Kidney capillary endothelial cell (primary cell): ENCODE results near the gene VAMP2.

Experiments
- DNase-seq: peaks from one replicate; pipeline ENCODE4 v3.0.0-alpha.2; 2018; ENCODE audit warnings: low spot score

The VAMP2 gene, protein sequence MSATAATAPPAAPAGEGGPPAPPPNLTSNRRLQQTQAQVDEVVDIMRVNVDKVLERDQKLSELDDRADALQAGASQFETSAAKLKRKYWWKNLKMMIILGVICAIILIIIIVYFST

DNA sequence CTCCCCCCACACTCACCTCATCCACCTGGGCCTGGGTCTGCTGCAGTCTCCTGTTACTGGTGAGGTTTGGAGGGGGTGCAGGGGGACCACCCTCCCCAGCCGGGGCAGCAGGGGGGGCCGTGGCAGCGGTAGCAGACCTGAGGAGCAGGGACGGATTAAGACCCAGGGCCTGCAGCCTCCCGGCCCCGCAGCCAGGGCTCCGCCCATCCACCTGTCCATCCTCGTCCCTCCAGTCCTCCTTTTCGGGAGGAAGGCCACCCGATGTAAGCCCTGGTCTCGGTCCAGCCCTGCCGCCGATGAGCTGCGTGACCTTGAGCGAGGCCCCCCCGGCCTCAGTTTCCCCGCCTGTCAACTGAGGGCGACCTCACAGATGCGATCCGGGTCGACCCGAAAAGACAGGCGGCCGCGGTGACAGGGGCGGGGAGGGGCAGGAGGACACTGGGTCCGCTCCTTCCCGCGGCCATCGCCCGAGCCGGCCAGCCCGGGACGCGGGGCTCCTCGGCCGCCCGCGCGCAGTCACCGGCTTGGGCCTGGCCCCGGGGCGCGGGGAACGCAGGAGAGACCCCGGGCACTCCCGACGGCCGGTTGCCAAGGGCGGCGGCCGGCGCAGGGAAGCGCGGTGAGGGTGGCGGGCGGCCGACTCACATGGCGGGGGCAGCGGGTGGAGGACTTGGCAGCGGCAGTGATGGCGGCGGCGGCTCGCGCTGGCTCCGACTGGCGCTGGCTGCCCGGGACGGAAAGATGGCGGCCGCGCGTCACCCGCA, at the start of gene VAMP2:
VAMP2 (minus strand) TSS at position 716 of the 764 bp plus-strand sequence; CDS start at position 647, 69 bp downstream.
- DNase-seq = no peak

GRCh38 chr17:8210761-8211458, 48.2 kb upstream of the VAMP2 start:
- DNase-seq = no peak

GRCh38 chr17:8209907-8210760, 47.4 kb upstream of the VAMP2 start, which contains the start of gene AURKB:
Gene AURKB, minus strand, starts transcription at chr17:8210575. Its CDS starts 351 bp downstream, at chr17:8210224.
- peak; percentile 95 for DNase-seq

DNA sequence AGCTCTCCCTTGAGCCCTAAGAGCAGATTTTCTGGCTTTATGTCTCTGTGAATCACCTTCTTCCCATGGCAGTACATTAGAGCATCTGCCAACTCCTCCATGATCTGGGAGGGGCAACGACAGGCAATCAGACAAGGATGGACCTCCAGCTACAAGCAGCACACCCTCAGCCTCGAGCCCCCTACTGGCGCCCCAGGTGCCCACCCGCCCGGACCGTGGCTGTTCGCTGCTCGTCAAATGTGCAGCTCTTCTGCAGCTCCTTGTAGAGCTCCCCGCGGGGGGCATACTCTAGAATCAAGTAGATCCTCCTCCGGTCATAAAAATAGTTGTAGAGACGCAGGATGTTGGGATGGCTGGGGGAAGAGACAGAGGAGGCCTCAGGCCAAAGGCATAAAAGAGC, 43.8 kb upstream of the VAMP2 start:
- no peak for DNase-seq

GRCh38 chr17:8204761-8205555, 42.2 kb upstream of the VAMP2 start:
- no peak for DNase-seq

GRCh38 chr17:8192070-8192815, 29.5 kb upstream of the VAMP2 start:
- DNase-seq = peak; percentile 79

- no peak for DNase-seq
Observed at GRCh38 chr17:8190506-8190905, 27.8 kb upstream of the VAMP2 start.

GRCh38 chr17:8189711-8190477, 27.1 kb upstream of the VAMP2 start, which contains the start of gene BORCS6:
Gene BORCS6, minus strand, starts transcription at chr17:8190180. Its CDS starts 40 bp downstream, at chr17:8190140.
- DNase-seq = peak; percentile 99

DNA sequence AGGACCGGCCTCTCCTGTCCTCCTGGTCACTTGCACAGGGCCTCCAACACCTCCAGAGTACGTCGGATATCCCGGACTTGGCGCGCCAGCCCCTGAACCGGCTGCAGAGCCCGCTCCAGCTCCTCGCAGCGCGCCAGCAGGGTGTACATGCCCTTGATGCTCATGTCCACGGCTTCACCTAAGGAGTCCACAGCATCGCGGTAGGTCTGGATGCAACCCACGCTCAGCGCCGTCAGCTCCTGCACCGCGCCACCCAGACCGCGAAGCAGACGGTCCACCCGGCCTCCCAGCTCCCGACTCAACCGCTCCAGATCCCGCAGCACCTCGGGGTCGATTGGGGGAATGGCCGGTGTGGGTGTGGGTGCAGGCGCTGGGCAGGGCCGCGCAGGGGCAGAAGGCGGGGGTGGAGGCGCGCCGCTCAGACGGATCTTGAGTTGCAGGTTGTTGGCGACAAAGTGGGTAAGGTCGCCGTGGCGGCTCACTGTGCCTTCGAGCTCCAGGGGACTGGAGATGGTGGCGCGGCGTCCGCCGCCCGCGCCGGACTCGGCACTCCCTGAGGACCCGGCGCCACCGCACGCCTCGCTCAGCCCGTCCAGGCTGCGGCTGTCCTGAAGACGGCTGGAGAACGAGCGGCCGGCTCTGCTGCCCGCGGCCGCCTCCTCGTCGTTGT, 26.4 kb upstream of the VAMP2 start:
- no peak for DNase-seq

DNA sequence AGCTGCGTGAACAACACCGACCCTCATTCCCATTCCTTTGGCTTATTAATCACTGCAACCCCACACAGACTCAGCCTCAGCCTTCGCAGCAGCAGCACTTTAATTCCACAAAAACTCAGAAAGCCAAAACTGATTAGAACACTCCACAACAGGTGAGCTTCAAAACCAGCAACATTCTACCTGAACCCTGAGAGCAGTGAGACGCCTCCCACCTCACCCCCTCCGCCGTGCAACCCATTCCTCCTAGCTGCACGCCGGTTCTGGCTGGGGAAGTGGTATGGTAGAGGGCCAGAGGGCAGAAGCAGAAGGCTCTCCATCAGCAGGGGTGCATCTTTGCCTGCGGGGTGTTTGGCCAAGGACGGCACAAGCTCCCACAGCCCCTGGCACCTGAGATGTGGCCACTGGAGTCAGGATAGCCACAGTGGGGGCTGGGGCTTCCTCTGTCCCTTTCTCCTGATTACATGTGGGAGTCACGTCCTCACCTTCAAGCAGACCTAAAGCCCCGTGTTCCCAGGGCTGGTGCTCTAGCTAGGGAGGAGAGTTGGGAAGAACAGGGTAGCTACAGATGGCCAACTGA, 25.6 kb upstream of the VAMP2 start:
- no peak for DNase-seq

DNA sequence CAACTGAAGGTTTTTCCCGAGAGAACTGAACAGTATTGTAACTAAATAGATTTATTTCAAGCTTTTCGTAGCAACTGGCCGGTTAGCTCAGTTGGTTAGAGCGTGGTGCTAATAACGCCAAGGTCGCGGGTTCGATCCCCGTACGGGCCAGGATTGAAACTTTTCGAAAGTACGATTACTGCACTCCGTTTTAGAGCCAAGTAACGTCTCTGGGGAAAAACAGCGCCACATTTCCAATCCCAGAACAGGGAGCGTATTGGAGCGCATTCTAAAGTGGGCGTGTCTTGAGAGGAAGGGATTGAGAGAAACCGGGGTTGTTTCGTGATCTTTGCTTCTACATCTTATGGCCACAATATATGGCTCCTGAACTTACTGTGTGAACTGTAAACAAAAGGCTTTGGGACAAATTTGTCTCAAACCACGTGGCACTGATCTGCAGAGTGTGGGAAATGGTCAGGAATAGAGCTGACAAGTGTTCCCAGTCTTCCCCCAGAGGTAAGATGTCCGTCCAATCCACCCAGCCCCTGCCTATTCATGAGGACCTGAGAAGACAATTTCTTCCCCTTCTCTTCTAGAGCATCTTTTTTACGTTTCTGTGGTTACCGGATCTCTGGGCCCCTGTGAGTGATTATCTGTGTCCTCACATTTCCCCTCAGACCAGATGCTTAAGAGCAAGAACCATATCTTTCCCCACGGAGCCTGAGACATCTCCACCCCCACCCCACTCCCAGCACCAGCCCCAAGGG, 24.9 kb upstream of the VAMP2 start:
- DNase-seq = peak; percentile 99

DNA sequence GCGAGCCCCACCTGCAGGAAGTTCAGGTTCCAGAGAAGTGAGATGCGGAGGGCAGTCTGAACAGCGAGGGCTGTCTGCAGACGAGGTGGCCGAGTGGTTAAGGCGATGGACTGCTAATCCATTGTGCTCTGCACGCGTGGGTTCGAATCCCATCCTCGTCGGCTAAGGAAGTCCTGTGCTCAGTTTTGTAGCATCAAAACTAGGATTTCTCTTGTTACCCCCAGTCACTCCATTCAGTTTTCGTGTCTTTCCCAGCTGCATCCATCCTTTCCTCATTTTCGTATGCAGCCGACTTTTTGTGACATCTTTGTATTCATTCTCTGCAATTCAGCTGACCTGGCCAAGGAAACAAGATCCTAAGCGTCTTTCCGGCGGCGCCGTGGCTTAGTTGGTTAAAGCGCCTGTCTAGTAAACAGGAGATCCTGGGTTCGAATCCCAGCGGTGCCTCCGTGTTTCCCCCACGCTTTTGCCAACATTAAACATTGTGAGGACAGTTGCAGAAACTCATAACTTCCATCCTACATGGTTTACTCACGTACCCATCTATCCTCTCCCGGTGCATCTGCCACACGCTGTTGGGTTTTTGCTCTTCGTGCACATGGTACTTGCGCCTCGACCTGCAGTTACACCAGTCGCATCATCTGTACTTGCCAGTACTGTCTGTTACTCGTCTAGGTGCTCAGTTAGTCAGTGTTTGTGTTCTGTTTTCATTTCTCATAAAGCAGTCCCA, 24.2 kb upstream of the VAMP2 start:
- DNase-seq = peak; percentile 92

DNA sequence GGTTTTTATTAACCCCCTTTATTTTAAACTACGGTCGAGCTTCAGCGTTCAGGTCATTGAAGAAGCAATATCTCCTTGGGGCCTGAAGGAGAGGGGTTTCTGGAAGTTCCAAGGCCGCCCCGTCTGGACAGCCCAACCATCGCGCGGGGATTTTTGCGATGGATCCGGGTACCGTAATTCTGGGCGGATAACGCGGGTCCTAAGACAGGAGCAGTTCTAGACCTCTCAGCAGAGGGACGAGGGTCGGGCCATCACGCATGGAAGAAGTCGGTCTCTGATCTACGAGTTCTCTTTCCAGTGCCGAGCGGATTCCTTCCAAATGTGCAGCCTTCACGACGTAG, 23.7 kb upstream of the VAMP2 start:
- DNase-seq = no peak

GRCh38 chr17:8185582-8186445, 23.1 kb upstream of the VAMP2 start:
- peak; percentile 67 for DNase-seq

GRCh38 chr17:8176998-8177731, 14.4 kb upstream of the VAMP2 start:
- no peak for DNase-seq
